DND-41 (cell line): ENCODE measurements around the gene THPO.

ENCODE experiments used
- ATAC-seq: fragments of 200-7000 bp; cut with Tn5 transposase; 3 replicates; pipeline ENCODE4 v1.9.1; 2021; ENCODE audit warnings: low read depth; ENCODE audit not compliant: insufficient read depth
- DNase-seq: peaks from one replicate; pipeline ENCODE4 v3.0.0-alpha.2; 2020
- H2AFZ ChIP-seq: 2 replicates; pipeline ENCODE4 v1.6.0; 2012; ENCODE audit warnings: low read depth, low read length
- H3K27ac ChIP-seq: 2 replicates; pipeline ENCODE4 v1.5.1; 2012; ENCODE audit warnings: low read length, inconsistent platforms
- H3K27me3 ChIP-seq: fragments of 200-600 bp; sonication (generic); 2 replicates; pipeline ENCODE4 v1.6.0; 2012; ENCODE audit warnings: low read length, mild to moderate bottlenecking, inconsistent platforms; ENCODE audit not compliant: insufficient read depth, poor library complexity
- H3K36me3 ChIP-seq: 2 replicates; pipeline ENCODE4 v1.5.1; 2012; ENCODE audit warnings: low read length, inconsistent platforms; ENCODE audit not compliant: insufficient read depth
- H3K4me1 ChIP-seq: 2 replicates; pipeline ENCODE4 v1.5.1; 2012; ENCODE audit warnings: mild to moderate bottlenecking, low read length; ENCODE audit not compliant: insufficient read depth
- H3K4me2 ChIP-seq: 2 replicates; pipeline ENCODE4 v1.6.0; 2012; ENCODE audit warnings: mild to moderate bottlenecking, moderate library complexity, low read length, inconsistent platforms; ENCODE audit not compliant: insufficient read depth
- H3K4me3 ChIP-seq, 2 experiments: fragments of 200-600 bp in 1 of 2; shearing (Covaris generic) in 1 of 2; 2 replicates each; pipeline ENCODE4 v1.5.1; 2012 to 2016; ENCODE audit warnings: inconsistent platforms in 2 of 2, low read length in 2 of 2, mild to moderate bottlenecking in 2 of 2, low read depth in 1 of 2, moderate library complexity in 1 of 2
- H3K79me2 ChIP-seq: 2 replicates; pipeline ENCODE4 v1.6.0; 2012; ENCODE audit warnings: low read length, inconsistent platforms; ENCODE audit not compliant: insufficient read depth
- H3K9ac ChIP-seq: 2 replicates; pipeline ENCODE4 v1.6.0; 2012; ENCODE audit warnings: low read depth, mild to moderate bottlenecking, inconsistent platforms, low read length, moderate library complexity
- H3K9me3 ChIP-seq: 2 replicates; pipeline ENCODE4 v1.5.1; 2012; ENCODE audit warnings: low read length, moderate library complexity, mild to moderate bottlenecking, inconsistent platforms; ENCODE audit not compliant: insufficient read depth, severe bottlenecking
- H4K20me1 ChIP-seq: 2 replicates; pipeline ENCODE4 v1.6.0; 2012; ENCODE audit warnings: low read length; ENCODE audit not compliant: insufficient read depth
- CTCF ChIP-seq: IDR thresholded peaks from 2 replicates; pipeline ENCODE4 v1.5.1; 2012; ENCODE audit warnings: borderline replicate concordance, low read length, moderate library complexity, mild to moderate bottlenecking; ENCODE audit not compliant: poor library complexity, severe bottlenecking; ENCODE audit errors: extremely low read depth
- EZH2 ChIP-seq: IDR thresholded peaks from 3 replicates; pipeline ENCODE4 v1.6.1; 2012; ENCODE audit warnings: borderline replicate concordance, low read depth, mild to moderate bottlenecking, moderate library complexity, low read length, inconsistent platforms; ENCODE audit not compliant: severe bottlenecking

The THPO gene

GRCh38 chr3:184399410-184399809 lies 21.4 kb upstream of the THPO start:
- Histone ChIP-seq H3K4me2 (no peak overlapping the region), H3K9me3 (no peaks in the 10 kb centered on the region), H3K27ac (no peak overlapping the region), H3K9ac (no peak overlapping the region), H3K4me3 (no peak overlapping the region), H3K36me3 (no peaks in the 10 kb centered on the region), H3K4me1 (no peaks in the 10 kb centered on the region), H3K79me2 (no peaks in the 10 kb centered on the region), H2AFZ (no peak overlapping the region), H4K20me1 (no peaks in the 10 kb centered on the region), H3K27me3 (peaks cover 5% of the 10 kb centered on the region)
- DNase-seq: no peak
- TF ChIP-seq CTCF (no peak), EZH2 (no peak)
- no peak for ATAC-seq

- DNase-seq: no peak
- H4K20me1 ChIP-seq: no peaks in the 10 kb centered on the region
- ATAC-seq: no peak
- H3K4me2 ChIP-seq: no peak overlapping the region
- H3K79me2 ChIP-seq: no peaks in the 10 kb centered on the region
- no peak overlapping the region for H3K4me3 ChIP-seq
- H3K4me1 ChIP-seq: no peaks in the 10 kb centered on the region
- no peak overlapping the region; the same call in 1 of the 2 replicates for H2AFZ ChIP-seq
- H3K27me3 ChIP-seq: peaks cover 2% of the 10 kb centered on the region
- no peak overlapping the region for H3K27ac ChIP-seq
- no peak overlapping the region for H3K9ac ChIP-seq
- H3K9me3 ChIP-seq: no peaks in the 10 kb centered on the region
- TF ChIP-seq CTCF (no peak), EZH2 (no peak)
- no peaks in the 10 kb centered on the region for H3K36me3 ChIP-seq
These were observed 17.3 kb upstream of the THPO start for GRCh38 chr3:184395320-184395660.

DNA sequence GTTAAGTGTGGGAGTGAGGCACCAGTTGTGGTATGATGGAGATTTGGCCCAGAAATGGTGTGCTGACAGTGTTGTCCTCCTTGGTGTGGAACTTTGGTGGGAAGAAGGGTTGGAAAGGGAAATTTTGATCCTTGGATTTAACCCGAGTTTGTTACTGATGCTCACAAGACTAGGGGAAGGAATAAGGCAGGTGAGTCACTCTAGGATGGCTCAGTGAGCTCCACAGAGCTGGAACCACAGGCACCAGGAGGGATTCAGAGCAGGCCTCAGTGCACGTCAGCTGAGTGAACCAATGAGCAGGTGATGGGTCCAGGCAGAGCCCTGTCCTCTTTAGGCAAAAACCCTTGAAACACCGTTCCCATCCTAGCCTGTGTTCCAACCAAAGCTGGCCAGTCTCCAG lies 13.3 kb upstream of the THPO start:
- no peaks in the 10 kb centered on the region for H3K9me3 ChIP-seq
- ATAC-seq (no peak), DNase-seq (no peak)
- H3K9ac ChIP-seq: no peak overlapping the region
- H3K4me2 ChIP-seq: no peak overlapping the region
- H3K36me3 ChIP-seq: no peaks in the 10 kb centered on the region
- no peaks in the 10 kb centered on the region for H3K79me2 ChIP-seq
- H3K27ac ChIP-seq: no peak overlapping the region
- H3K27me3 ChIP-seq: peaks cover 2% of the 10 kb centered on the region
- no peak overlapping the region for H2AFZ ChIP-seq
- H3K4me3 ChIP-seq: no peak overlapping the region
- H4K20me1 ChIP-seq: no peaks in the 10 kb centered on the region
- H3K4me1 ChIP-seq: no peaks in the 10 kb centered on the region
- TF ChIP-seq CTCF: no peak
- TF ChIP-seq EZH2: no peak

- ATAC-seq: no peak
- no peaks in the 10 kb centered on the region for H3K36me3 ChIP-seq
- no peak overlapping the region for H3K4me2 ChIP-seq
- H3K79me2 ChIP-seq: no peaks in the 10 kb centered on the region
- no peak overlapping the region for H3K27ac ChIP-seq
- no peak overlapping the region for H3K4me3 ChIP-seq
- H3K4me1 ChIP-seq: no peaks in the 10 kb centered on the region
- no peak overlapping the region for H3K9ac ChIP-seq
- no peaks in the 10 kb centered on the region for H3K9me3 ChIP-seq
- no peak for TF ChIP-seq EZH2
- no peak for TF ChIP-seq CTCF
- H2AFZ ChIP-seq: no peak overlapping the region
- no peaks in the 10 kb centered on the region for H3K27me3 ChIP-seq
- DNase-seq: no peak
- no peaks in the 10 kb centered on the region for H4K20me1 ChIP-seq
These were observed 12.0 kb upstream of the THPO start for GRCh38 chr3:184389935-184390528.
